ENCODE data around the gene DDR2.

DNA sequence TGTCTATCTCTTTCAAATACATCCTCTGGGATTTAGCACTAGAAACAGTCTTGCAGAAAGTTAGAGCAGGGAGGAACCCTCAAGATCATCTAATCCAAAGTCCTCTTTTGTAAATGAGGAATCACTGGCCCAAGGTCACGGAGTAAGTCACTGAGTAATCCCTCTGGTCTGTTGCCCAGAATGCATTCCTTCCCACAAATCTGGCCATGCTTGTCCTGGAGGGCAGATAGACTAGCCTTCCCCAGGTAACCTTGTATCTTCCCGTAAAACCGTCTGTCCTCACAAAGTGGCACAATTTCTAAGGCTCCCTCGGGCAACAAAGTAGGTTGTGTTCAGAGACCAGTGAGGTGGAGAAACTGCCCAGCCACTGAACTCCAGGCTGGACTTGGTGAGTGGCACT lies 46.2 kb downstream of the DDR2 start:
- TF ChIP-seq POLR2A (IDR thresholded peaks at IDR 0.05; ENCODE audit: low read depth, low read length): no peak
- TF ChIP-seq POLR2AphosphoS5 (IDR thresholded peaks at IDR 0.05; ENCODE audit: low read depth, low read length): no peak
- TF ChIP-seq SPI1 (IDR thresholded peaks at IDR 0.05; ENCODE audit: low read depth, low read length): no peak

Data from GM12891 (cell line).